Upper lobe of left lung (tissue), 6 donors: Measurements from ENCODE around the gene PROM2. TPM values are rescaled to one million over a fixed set of nuclear protein-coding genes. Genes with fewer than 3 reads are reported as not detected.

Source experiments
- ATAC-seq, 2 donors: fragments of 200-7000 bp; cut with Tn5 transposase; one replicate each; pipeline ENCODE4 v1.9.1; 2022; ENCODE audit warnings: mild to moderate bottlenecking in 2 of 2, moderate library complexity in 2 of 2; ENCODE audit not compliant: low FRiP score in 2 of 2
- DNase-seq, 2 donors: peaks; one replicate each; pipeline ENCODE4 v3.0.0-alpha.2; 2019 to 2020
- H3K27ac ChIP-seq, 4 donors: fragments of 200-600 bp; sonication (generic); one replicate each; pipeline ENCODE4 v1.5.1; 2016 to 2019
- H3K27me3 ChIP-seq, 4 donors: fragments of 200-600 bp; sonication (generic); one replicate each; pipeline ENCODE4 v1.5.1; 2017 to 2019
- H3K36me3 ChIP-seq, 4 donors: fragments of 200-600 bp; sonication (generic); one replicate each; pipeline ENCODE4 v1.5.1; 2016 to 2019
- H3K4me1 ChIP-seq, 4 donors: fragments of 200-600 bp; sonication (generic); one replicate each; pipeline ENCODE4 v1.5.1; 2018 to 2019
- H3K4me3 ChIP-seq, 4 donors: fragments of 200-600 bp; sonication (generic); one replicate each; pipeline ENCODE4 v1.5.1; 2017 to 2019; ENCODE audit warnings: mild to moderate bottlenecking in 2 of 4, moderate library complexity in 1 of 4
- H3K9me3 ChIP-seq, 4 donors: fragments of 200-600 bp; sonication (generic); one replicate each; pipeline ENCODE4 v1.5.1; 2018 to 2019
- CTCF ChIP-seq, 6 experiments: fragments of 450-650 bp in 4 of 6; fragments of 200-600 bp in 2 of 6; sonication (generic) in 2 of 6; IDR thresholded peaks; one replicate each; pipeline ENCODE4 v1.5.1; 2016 to 2019; ENCODE audit warnings: antibody characterized with exemption in 6 of 6
- EP300 ChIP-seq, 4 donors: sonication (generic); formaldehyde crosslinking; IDR thresholded peaks; one replicate each; pipeline ENCODE4 v1.5.1; 2017; ENCODE audit warnings: antibody characterized with exemption in 4 of 4, control low read depth in 2 of 4
- POLR2A ChIP-seq, 4 donors: fragments of 450-650 bp; IDR thresholded peaks; one replicate each; pipeline ENCODE4 v1.5.1; 2016 to 2017; ENCODE audit warnings: antibody characterized with exemption in 4 of 4, mild to moderate bottlenecking in 2 of 4
- POLR2AphosphoS5 ChIP-seq, 2 donors: sonication (generic); formaldehyde crosslinking; IDR thresholded peaks; one replicate each; pipeline ENCODE4 v1.5.1; 2017; ENCODE audit warnings: antibody characterized with exemption in 2 of 2
- WGBS, 2 donors: methylation state at CpG; one replicate each; pipeline ENCODE4 v1.1.5; 2017 to 2018; 5-methylcytosine and 5-hydroxymethylcytosine counted together
- total RNA-seq, 6 donors: library from RNA; depleted of rRNA in 4 of 6; stranded (reverse); fragments of >200 nt in 4 of 6; gene quantifications; one replicate each; pipeline versions ENCODE4 v1.1.0 to v1.2.1, GENCODE V29; 2016 to 2021
- donor health status: DM: no; HTN: no; CAD: no; lungs with moderate emphysema.
- donor health status: DM: no; HTN: yes; CAD: no; lungs with severe emphysema.

The PROM2 gene
- total RNA-seq, 6 donors from 2014 or later: 3.3 to 26.2 (median 5.0) TPM

DNA sequence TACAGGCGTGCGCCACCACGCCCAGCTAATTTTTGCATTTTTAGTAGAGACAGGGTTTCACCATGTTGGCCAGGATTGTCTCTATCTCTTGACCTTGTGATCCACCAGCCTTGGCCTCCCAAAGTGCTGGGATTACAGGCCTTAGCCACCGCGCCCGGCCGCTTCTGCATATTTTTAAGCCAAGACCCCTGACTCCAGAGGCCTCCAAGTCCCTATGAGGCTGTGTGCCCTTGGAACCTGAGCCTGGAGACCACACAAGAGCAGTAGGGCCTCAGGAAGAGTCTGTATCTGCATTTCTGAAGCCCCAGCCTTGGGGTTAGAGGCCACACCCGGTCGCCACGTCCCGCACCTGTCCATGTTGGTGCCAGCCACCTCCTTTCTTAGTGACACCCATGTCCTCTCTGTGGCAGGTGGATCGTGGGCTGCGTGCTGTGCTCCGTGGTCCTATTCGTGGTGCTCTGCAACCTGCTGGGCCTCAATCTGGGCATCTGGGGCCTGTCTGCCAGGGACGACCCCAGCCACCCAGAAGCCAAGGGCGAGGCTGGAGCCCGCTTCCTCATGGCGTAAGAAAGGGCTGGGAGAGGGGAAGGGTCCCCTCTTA, 5.3 kb downstream of the PROM2 start:
- Histone ChIP-seq H3K4me3 (no peak overlapping the region), H3K36me3 (no peaks in the 10 kb centered on the region), H3K27me3 (no peaks in the 10 kb centered on the region), H3K27ac (no peak overlapping the region), H3K9me3 (no peaks in the 10 kb centered on the region), H3K4me1 (peaks cover 0 to 8% (median 0%) of the 10 kb centered on the region in 4 donors)
- ATAC-seq (no peak), DNase-seq (no peak)
- 95 to 97% methylated on average over 19 of the region's 19 CpGs for WGBS, 2 donors
- no peak for TF ChIP-seq POLR2AphosphoS5 (IDR thresholded peaks at IDR 0.05)
- TF ChIP-seq CTCF (IDR thresholded peaks at IDR 0.05): no peak
- no peak for TF ChIP-seq POLR2A (IDR thresholded peaks at IDR 0.05)
- no peak for TF ChIP-seq EP300 (IDR thresholded peaks at IDR 0.05)

DNA sequence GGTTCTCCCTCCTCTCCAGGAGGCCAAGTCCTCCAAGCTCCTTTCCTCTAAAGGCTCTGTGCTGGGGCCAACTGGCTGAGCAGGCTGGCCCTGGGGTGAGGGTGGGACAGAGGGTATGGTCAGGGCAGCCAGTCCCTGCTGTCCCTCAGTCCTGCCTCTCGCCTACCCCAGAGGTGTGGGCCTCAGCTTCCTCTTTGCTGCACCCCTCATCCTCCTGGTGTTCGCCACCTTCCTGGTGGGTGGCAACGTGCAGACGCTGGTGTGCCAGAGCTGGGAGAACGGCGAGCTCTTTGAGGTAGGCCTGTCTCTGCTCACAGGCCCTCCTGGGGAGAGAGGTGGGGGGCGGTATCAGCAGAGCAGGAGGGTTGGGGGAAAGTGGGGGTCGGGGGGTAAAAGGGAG, 6.8 kb downstream of the PROM2 start:
- Histone ChIP-seq H3K4me1 (no peaks in the 10 kb centered on the region), H3K36me3 (no peaks in the 10 kb centered on the region), H3K27me3 (no peaks in the 10 kb centered on the region), H3K9me3 (no peaks in the 10 kb centered on the region), H3K4me3 (no peak overlapping the region), H3K27ac (no peak overlapping the region)
- TF ChIP-seq POLR2A (IDR thresholded peaks at IDR 0.05) (no peak), CTCF (IDR thresholded peaks at IDR 0.05) (no peak), EP300 (IDR thresholded peaks at IDR 0.05) (no peak), POLR2AphosphoS5 (IDR thresholded peaks at IDR 0.05) (no peak)
- no peak for ATAC-seq
- no peak for DNase-seq
- WGBS, 2 donors: 83% methylated on average over 7 to 8 of the region's 8 CpGs

GRCh38 chr2:95281786-95282185, 7.5 kb downstream of the PROM2 start:
- Histone ChIP-seq H3K4me1 (no peaks in the 10 kb centered on the region), H3K9me3 (no peaks in the 10 kb centered on the region), H3K36me3 (no peaks in the 10 kb centered on the region), H3K27me3 (no peaks in the 10 kb centered on the region), H3K27ac (no peak overlapping the region), H3K4me3 (no peak overlapping the region)
- DNase-seq (no peak), ATAC-seq (no peak)
- no peak for TF ChIP-seq POLR2A (IDR thresholded peaks at IDR 0.05)
- WGBS, 2 donors: 91 to 100% methylated on average over 2 to 8 of the region's 8 CpGs

DNA sequence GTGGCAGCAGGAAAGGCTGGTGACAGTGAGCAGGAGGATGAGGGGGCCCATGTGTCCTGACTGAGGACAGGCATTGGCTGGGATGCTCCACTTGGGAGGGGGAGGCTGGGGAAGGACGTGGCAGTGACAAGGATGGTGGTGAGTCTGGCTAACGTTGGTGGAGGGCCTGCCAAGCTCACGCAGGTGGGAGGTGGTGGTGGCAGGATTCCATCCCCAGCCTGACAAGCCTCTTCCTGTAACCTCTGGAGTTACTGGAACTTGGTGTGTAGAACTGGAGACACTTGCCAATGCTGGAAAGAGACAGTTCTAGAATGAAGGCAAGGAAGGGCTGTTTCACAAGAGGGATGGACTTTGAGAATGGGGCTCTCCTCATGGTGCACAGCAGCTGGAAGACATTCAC, 8.2 kb downstream of the PROM2 start:
- H3K4me3 ChIP-seq: no peak overlapping the region
- no peaks in the 10 kb centered on the region for H3K9me3 ChIP-seq
- no peaks in the 10 kb centered on the region for H3K4me1 ChIP-seq
- 44 to 53% methylated on average over 3 of the region's 3 CpGs for WGBS, 2 donors
- TF ChIP-seq CTCF (IDR thresholded peaks at IDR 0.05) (no peak), EP300 (IDR thresholded peaks at IDR 0.05) (no peak), POLR2A (IDR thresholded peaks at IDR 0.05) (no peak), POLR2AphosphoS5 (IDR thresholded peaks at IDR 0.05) (no peak)
- H3K27ac ChIP-seq: no peak overlapping the region
- H3K36me3 ChIP-seq: no peaks in the 10 kb centered on the region
- DNase-seq (no peak), ATAC-seq (no peak)
- H3K27me3 ChIP-seq: no peaks in the 10 kb centered on the region

DNA sequence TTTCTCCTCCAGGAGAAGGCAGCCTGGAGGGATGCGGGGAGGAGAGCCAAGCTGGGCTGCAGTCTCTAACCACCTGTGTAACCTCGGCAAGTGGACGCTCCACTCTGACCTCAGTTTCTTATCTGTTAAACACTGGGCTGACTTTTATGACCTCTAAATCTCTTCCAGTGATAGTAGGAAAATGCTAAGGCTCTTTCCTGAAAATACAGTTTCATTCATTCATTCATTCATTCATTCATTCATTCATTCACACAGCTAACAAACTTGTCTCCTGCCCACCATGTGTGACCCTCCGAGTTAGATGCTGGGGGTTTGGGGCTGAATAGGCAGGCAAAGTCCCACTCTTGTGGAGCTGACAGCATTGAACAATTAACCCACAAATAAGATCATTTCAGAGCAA, 9.3 kb downstream of the PROM2 start:
- Histone ChIP-seq H3K36me3 (no peaks in the 10 kb centered on the region), H3K9me3 (no peaks in the 10 kb centered on the region), H3K4me3 (no peak overlapping the region), H3K4me1 (no peaks in the 10 kb centered on the region), H3K27me3 (no peaks in the 10 kb centered on the region), H3K27ac (no peak overlapping the region)
- ATAC-seq (no peak), DNase-seq (no peak)
- 83 to 96% methylated on average over 4 of the region's 4 CpGs for WGBS, 2 donors
- TF ChIP-seq EP300 (IDR thresholded peaks at IDR 0.05) (no peak), CTCF (IDR thresholded peaks at IDR 0.05) (no peak), POLR2AphosphoS5 (IDR thresholded peaks at IDR 0.05) (no peak), POLR2A (IDR thresholded peaks at IDR 0.05) (no peak)
